H1 (cell line): ENCODE data around the gene CSGALNACT2. TPM values are rescaled to one million over a fixed set of nuclear protein-coding genes. Genes with fewer than 3 reads are reported as not detected.

Source experiments
- CTCF ChIA-PET: fragments of 300-600 bp; sonication (Branson Sonifier 250); formaldehyde crosslinking; loops from one replicate; lab custom pipeline; 2021; ENCODE audit not compliant: partially characterized antibody; lab: Charles Lee
- POLR2A ChIA-PET: fragments of 300-600 bp; sonication (Branson Sonifier 250); formaldehyde crosslinking; loops from one replicate; lab custom pipeline; 2021; ENCODE audit warnings: inconsistent platforms; ENCODE audit not compliant: partially characterized antibody; lab: Charles Lee
- DNase-seq, 2 experiments: peaks; one replicate each; pipeline versions ENCODE4 v3.0.0 to v3.0.0-alpha.2; 2010 to 2022; ENCODE audit warnings: low spot score in 2 of 2, low read depth in 1 of 2, mixed read lengths in 1 of 2
- FAIRE-seq: peaks from 2 replicates; lab custom pipeline; 2011; peaks lifted over from hg19 to GRCh38; lab: Jason Lieb, UNC
- H2AFZ ChIP-seq: 2 replicates; pipeline ENCODE4 v1.8.1; 2012; ENCODE audit warnings: low read length, inconsistent platforms
- H2AK5ac ChIP-seq: 2 replicates; pipeline ENCODE4 v1.6.1; 2013; ENCODE audit warnings: low read depth, low read length
- H2BK120ac ChIP-seq: replicated peaks from 2 replicates; pipeline ENCODE3; 2013; ENCODE audit warnings: low read depth, low read length, inconsistent platforms
- H2BK12ac ChIP-seq: 2 replicates; pipeline ENCODE4 v1.6.1; 2013; ENCODE audit warnings: low read depth, low read length
- H2BK15ac ChIP-seq: 2 replicates; pipeline ENCODE4 v1.6.1; 2013; ENCODE audit warnings: low read length
- H2BK20ac ChIP-seq: 2 replicates; pipeline ENCODE4 v1.6.1; 2013; ENCODE audit warnings: low read length
- H2BK5ac ChIP-seq: 2 replicates; pipeline ENCODE4 v1.6.1; 2013; ENCODE audit warnings: low read depth, low read length
- H3K14ac ChIP-seq: 2 replicates; pipeline ENCODE4 v1.6.1; 2013; ENCODE audit warnings: inconsistent platforms; ENCODE audit not compliant: insufficient read length
- H3K18ac ChIP-seq: 2 replicates; pipeline ENCODE4 v1.6.1; 2013; ENCODE audit warnings: low read length; ENCODE audit errors: extremely low read depth
- H3K23ac ChIP-seq: 2 replicates; pipeline ENCODE4 v1.6.1; 2013; ENCODE audit warnings: inconsistent platforms; ENCODE audit not compliant: insufficient read length
- H3K23me2 ChIP-seq: 2 replicates; pipeline ENCODE4 v1.6.1; 2013; ENCODE audit warnings: low read depth, low read length
- H3K27ac ChIP-seq: 2 replicates; pipeline ENCODE4 v1.6.1; 2011; ENCODE audit warnings: low read depth, low read length, inconsistent platforms
- H3K27me3 ChIP-seq, 4 experiments: replicated peaks in 1 of 4; 1 replicate in 1 of 4; 2 replicates in 3 of 4; pipeline versions ENCODE4 v1.6.1 to v1.8.1; 2011 to 2013; ENCODE audit warnings: low read length in 3 of 4, mild to moderate bottlenecking in 3 of 4, inconsistent platforms in 2 of 4, mixed read lengths in 2 of 4, moderate library complexity in 1 of 4; ENCODE audit not compliant: control insufficient read depth in 3 of 4, insufficient read depth in 3 of 4; ENCODE audit errors: extremely low read depth in 1 of 4
- H3K36me3 ChIP-seq, 4 experiments: 2 replicates each; pipeline versions ENCODE4 v1.6.1 to v1.8.1; 2011 to 2013; ENCODE audit warnings: mild to moderate bottlenecking in 4 of 4, low read length in 3 of 4, moderate library complexity in 2 of 4, control low read depth in 1 of 4, inconsistent platforms in 1 of 4; ENCODE audit not compliant: insufficient read depth in 4 of 4, control insufficient read depth in 2 of 4
- H3K4ac ChIP-seq: replicated peaks from 2 replicates; pipeline ENCODE3; 2013; ENCODE audit warnings: low read length, low read depth, mixed read lengths, inconsistent platforms; ENCODE audit not compliant: insufficient read length
- H3K4me1 ChIP-seq, 4 experiments: replicated peaks in 1 of 4; 1 replicate in 1 of 4; 2 replicates in 3 of 4; pipeline versions ENCODE4 v1.6.1 to v1.8.1; 2011 to 2013; ENCODE audit warnings: low read length in 3 of 4, inconsistent platforms in 2 of 4, mixed read lengths in 1 of 4; ENCODE audit not compliant: insufficient read depth in 4 of 4, control insufficient read depth in 3 of 4
- H3K4me2 ChIP-seq, 2 experiments: 2 replicates each; pipeline versions ENCODE4 v1.6.1 to v1.8.1; 2011 to 2013; ENCODE audit warnings: low read depth in 2 of 2, low read length in 2 of 2, control low read depth in 1 of 2, inconsistent platforms in 1 of 2, mild to moderate bottlenecking in 1 of 2; ENCODE audit not compliant: insufficient read depth in 1 of 2
- H3K4me3 ChIP-seq, 4 experiments: fragments of 200-600, 300-600 bp in 1 of 4; sonication (generic), shearing (Covaris generic), sonication (Bioruptor Twin) in 1 of 4; 2 replicates each; pipeline versions ENCODE4 v1.5.1 to v1.8.1; 2011 to 2016; ENCODE audit warnings: low read length in 4 of 4, low read depth in 3 of 4, control low read depth in 2 of 4, inconsistent platforms in 2 of 4, mild to moderate bottlenecking in 2 of 4, mixed read lengths in 1 of 4, moderate library complexity in 1 of 4; ENCODE audit not compliant: insufficient read depth in 2 of 4; ENCODE audit errors: extremely low read depth in 1 of 4
- H3K56ac ChIP-seq: replicated peaks from 2 replicates; pipeline ENCODE3; 2013; ENCODE audit warnings: low read depth, mild to moderate bottlenecking, mixed read lengths, low read length, inconsistent platforms; ENCODE audit not compliant: insufficient read length
- H3K79me1 ChIP-seq: 2 replicates; pipeline ENCODE4 v1.6.1; 2013; ENCODE audit warnings: low read depth, low read length, control low read depth
- H3K79me2 ChIP-seq, 2 experiments: 2 replicates each; pipeline versions ENCODE4 v1.6.1 to v1.8.1; 2012 to 2013; ENCODE audit warnings: low read length in 2 of 2, mild to moderate bottlenecking in 2 of 2, inconsistent platforms in 1 of 2; ENCODE audit not compliant: insufficient read depth in 2 of 2, control insufficient read depth in 1 of 2
- H3K9ac ChIP-seq, 4 experiments: replicated peaks in 1 of 4; 1 replicate in 1 of 4; 2 replicates in 3 of 4; pipeline versions ENCODE4 v1.6.1 to v1.8.1; 2011 to 2013; ENCODE audit warnings: low read depth in 3 of 4, low read length in 3 of 4, control low read depth in 2 of 4, mild to moderate bottlenecking in 2 of 4, moderate library complexity in 2 of 4, inconsistent platforms in 1 of 4; ENCODE audit errors: extremely low read depth in 1 of 4
- H3K9me3 ChIP-seq, 2 experiments: 2 replicates each; pipeline versions ENCODE4 v1.6.1 to v1.8.1; 2012 to 2013; ENCODE audit warnings: mild to moderate bottlenecking in 2 of 2, moderate library complexity in 2 of 2, control low read depth in 1 of 2, inconsistent platforms in 1 of 2, low read depth in 1 of 2, low read length in 1 of 2, mixed read lengths in 1 of 2; ENCODE audit not compliant: insufficient read depth in 2 of 2
- H4K20me1 ChIP-seq, 2 experiments: replicated peaks in 1 of 2; 2 replicates each; pipeline versions ENCODE3 to v1.8.1; 2011 to 2013; ENCODE audit warnings: inconsistent platforms in 2 of 2, low read length in 2 of 2, mild to moderate bottlenecking in 1 of 2; ENCODE audit not compliant: insufficient read depth in 2 of 2, control insufficient read depth in 1 of 2
- H4K5ac ChIP-seq: 2 replicates; pipeline ENCODE4 v1.6.1; 2013; ENCODE audit warnings: low read length, low read depth, mixed read lengths, inconsistent platforms; ENCODE audit not compliant: insufficient read length
- H4K8ac ChIP-seq: 2 replicates; pipeline ENCODE4 v1.8.0; 2013; ENCODE audit warnings: mild to moderate bottlenecking, moderate library complexity, low read length, inconsistent platforms; ENCODE audit not compliant: insufficient read depth; ENCODE audit errors: extremely low read depth
- H4K91ac ChIP-seq: replicated peaks from 2 replicates; pipeline ENCODE3; 2013; ENCODE audit warnings: low read length, mixed read lengths, inconsistent platforms; ENCODE audit not compliant: insufficient read length
- BCL11A ChIP-seq, 2 experiments: IDR thresholded peaks; one replicate each; pipeline ENCODE4 v1.6.1; 2011; ENCODE audit warnings: low read depth in 2 of 2, low read length in 2 of 2, mild to moderate bottlenecking in 2 of 2
- KDM1A ChIP-seq: fragments of 200-600, 300-600 bp; sonication (generic); IDR thresholded peaks from 2 replicates; pipeline ENCODE4 v1.7.1; 2016; ENCODE audit warnings: mild to moderate bottlenecking, low read length, borderline replicate concordance
- SAP30 ChIP-seq: fragments of 300-600 bp; sonication (generic); IDR thresholded peaks from 2 replicates; pipeline ENCODE4 v1.7.1; 2012; ENCODE audit warnings: low read length, moderate library complexity, mild to moderate bottlenecking, inconsistent platforms; ENCODE audit not compliant: insufficient read depth, insufficient replicate concordance
- WGBS, 2 experiments: shearing (Covaris generic) in 1 of 2; methylation state at CpG; one replicate each; pipeline versions ENCODE4 v1.1.6 to v1.1.7; 2013 to 2015; ENCODE audit warnings: low lambda C conversion rate in 2 of 2, mixed read lengths in 2 of 2, inconsistent platforms in 1 of 2, low coverage in 1 of 2, missing lambda C conversion rate in 1 of 2; ENCODE audit not compliant: insufficient replicate concordance in 2 of 2, insufficient coverage in 1 of 2, insufficient read length in 1 of 2; ENCODE audit errors: extremely low coverage in 1 of 2, missing lambda C conversion rate in 1 of 2; 5-methylcytosine and 5-hydroxymethylcytosine counted together
- polyA plus RNA-seq, 7 experiments: library from polyadenylated mRNA; depleted of rRNA in 3 of 7; stranded (reverse) in 5 of 7; unstranded in 2 of 7; fragments of >200 nt in 5 of 7; fragments of 200-250 nt in 2 of 7; gene quantifications; 1 replicate in 5 of 7; 2 replicates in 1 of 7; 4 replicates in 1 of 7; pipeline versions ENCODE4 v1.2.1 to v1.2.3, GENCODE V29; 2011 to 2013; ENCODE audit warnings: missing spikeins in 2 of 7, mixed read lengths in 2 of 7
- total RNA-seq: library from RNA; stranded (reverse); fragmentation: NEBNext Ultra II Directional; extraction: Animal tissue kit (Norgen Biotek cat#: 25700); gene quantifications from 2 replicates; pipeline ENCODE4 v1.2.1, GENCODE V29; 2021
- TF ChIP-seq, protein P1 (sequence below): IDR thresholded peaks from 2 replicates; pipeline ENCODE4 v1.6.1; 2012; ENCODE audit warnings: inconsistent platforms

CSGALNACT2 gene
- total and polyA plus RNA-seq, 2 of the 8 experiments (the other 6 are each of a cell fraction or from before 2014, with no cell fraction given), result 2.6 to 5.3 TPM

DNA sequence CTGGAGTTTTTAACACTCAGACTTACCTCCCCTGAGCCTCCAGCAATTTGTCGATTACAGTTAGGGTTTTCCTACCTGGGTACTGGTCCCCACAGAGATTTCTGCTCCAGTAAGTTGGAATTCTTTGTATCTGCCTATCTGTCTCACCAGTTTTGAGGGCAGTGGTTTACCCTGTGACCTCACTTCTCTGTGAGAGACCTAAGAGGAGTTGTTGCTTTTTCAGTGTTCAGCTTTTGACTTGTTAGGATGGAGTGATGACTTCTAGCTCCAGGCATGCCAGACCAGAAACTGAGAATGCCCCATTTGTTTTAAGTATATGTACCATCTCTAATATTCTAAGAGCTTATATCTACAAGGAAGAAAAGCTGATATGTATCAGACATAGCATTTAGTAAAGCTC is 42.9 kb downstream of the CSGALNACT2 start:
- no peak overlapping the region for H2BK20ac ChIP-seq
- H3K4ac ChIP-seq, result no peak overlapping the region
- CTCF ChIA-PET, result interaction anchor here (1.1 to 1.5 kb wide), 3 partner anchors 10 to 21 kb away, joined by 3 to 4 read pairs (median 4); no protein-coding TSS in a partner anchor
- H3K4me3 ChIP-seq, result no peak overlapping the region
- no peak overlapping the region for H2BK5ac ChIP-seq
- POLR2A ChIA-PET, result no interaction called here
- no peak overlapping the region for H2AFZ ChIP-seq
- H3K36me3 ChIP-seq, result peaks cover 0 to 4% (median 0%) of the 10 kb centered on the region in 4 experiments; a peak in 2 of 8 replicates
- no peak overlapping the region for H2BK12ac ChIP-seq
- H4K20me1 ChIP-seq, result no peaks in the 10 kb centered on the region
- H3K56ac ChIP-seq, result no peak overlapping the region
- no peaks in the 10 kb centered on the region for H3K9me3 ChIP-seq
- no peak overlapping the region for H3K27ac ChIP-seq
- no peak overlapping the region for H3K23ac ChIP-seq
- TF ChIP-seq SAP30 (no peak), BCL11A (IDR thresholded peaks at IDR 0.05; ENCODE audit: low read depth in 2 of 2, low read length in 2 of 2) (no peak), KDM1A (no peak)
- TF ChIP-seq, protein P1, sequence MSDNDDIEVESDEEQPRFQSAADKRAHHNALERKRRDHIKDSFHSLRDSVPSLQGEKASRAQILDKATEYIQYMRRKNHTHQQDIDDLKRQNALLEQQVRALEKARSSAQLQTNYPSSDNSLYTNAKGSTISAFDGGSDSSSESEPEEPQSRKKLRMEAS, result no peak
- H3K9ac ChIP-seq, result no peak overlapping the region
- no peak overlapping the region for H2BK15ac ChIP-seq
- no peak overlapping the region for H4K5ac ChIP-seq
- FAIRE-seq (no peak), DNase-seq (no peak)
- no peak overlapping the region for H2AK5ac ChIP-seq
- H3K79me2 ChIP-seq, result no peaks in the 10 kb centered on the region
- H2BK120ac ChIP-seq, result no peak overlapping the region
- no peak overlapping the region for H3K18ac ChIP-seq
- no peak overlapping the region for H4K8ac ChIP-seq
- H3K27me3 ChIP-seq, result no peaks in the 10 kb centered on the region
- H4K91ac ChIP-seq, result no peak overlapping the region
- H3K79me1 ChIP-seq, result no peaks in the 10 kb centered on the region
- no peaks in the 10 kb centered on the region for H3K23me2 ChIP-seq
- 100% methylated on average over 1 of the region's 1 CpG; no CpG with 5 or more reads in 1 of the 2 experiments for WGBS, 2 experiments
- no peaks in the 10 kb centered on the region for H3K4me1 ChIP-seq
- no peak overlapping the region for H3K14ac ChIP-seq
- H3K4me2 ChIP-seq, result no peak overlapping the region
